Measurements from ENCODE around the gene MAML3.

The MAML3 gene

DNA sequence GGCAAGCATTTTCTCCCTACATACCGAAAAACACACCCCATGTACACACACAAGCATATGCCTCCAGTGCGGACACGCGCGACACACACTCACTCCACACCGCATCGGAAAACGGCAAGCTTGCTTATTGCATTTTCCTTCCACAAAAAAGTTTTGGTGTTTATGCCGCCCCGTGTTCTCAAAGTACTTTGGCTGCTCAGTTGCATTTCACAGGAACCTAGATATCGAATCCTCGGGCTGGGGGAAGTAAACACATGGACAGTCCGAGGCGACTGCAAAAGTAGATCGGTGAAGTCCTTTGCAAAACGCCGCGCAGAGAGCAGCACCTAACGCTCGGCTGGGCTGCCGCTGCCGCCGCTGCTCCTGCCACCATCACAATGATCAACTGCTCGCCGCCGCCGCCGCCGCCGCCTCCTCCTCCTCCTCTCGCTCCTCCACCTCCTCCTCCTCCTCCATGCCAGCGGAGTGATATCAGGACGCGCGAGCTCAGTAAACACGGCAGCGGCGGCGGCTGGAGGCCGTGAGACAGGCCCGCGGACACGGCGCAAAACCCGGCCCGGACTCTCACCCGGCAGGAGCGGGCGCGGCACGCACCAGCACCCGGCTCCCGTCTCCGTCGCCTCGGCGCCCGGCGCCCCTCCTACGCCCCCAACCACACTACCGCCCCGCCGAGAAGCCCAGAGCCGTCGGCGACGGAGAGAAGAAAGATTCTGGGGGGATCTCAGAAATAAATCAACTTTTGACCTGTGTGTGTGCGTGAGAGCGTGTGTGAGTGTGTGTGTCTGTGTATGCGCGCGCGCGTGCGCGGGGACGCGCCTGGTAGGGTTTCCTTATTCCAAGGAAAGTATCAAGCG lies at the start of gene MAML3:
MAML3 (minus strand) TSS at position 467 of the 854 bp plus-strand sequence. CDS start 857 bp downstream, outside the sequence.
- DNase-seq (ENCODE audit: low spot score): peak; percentile 66
- TF ChIP-seq, protein P1, sequence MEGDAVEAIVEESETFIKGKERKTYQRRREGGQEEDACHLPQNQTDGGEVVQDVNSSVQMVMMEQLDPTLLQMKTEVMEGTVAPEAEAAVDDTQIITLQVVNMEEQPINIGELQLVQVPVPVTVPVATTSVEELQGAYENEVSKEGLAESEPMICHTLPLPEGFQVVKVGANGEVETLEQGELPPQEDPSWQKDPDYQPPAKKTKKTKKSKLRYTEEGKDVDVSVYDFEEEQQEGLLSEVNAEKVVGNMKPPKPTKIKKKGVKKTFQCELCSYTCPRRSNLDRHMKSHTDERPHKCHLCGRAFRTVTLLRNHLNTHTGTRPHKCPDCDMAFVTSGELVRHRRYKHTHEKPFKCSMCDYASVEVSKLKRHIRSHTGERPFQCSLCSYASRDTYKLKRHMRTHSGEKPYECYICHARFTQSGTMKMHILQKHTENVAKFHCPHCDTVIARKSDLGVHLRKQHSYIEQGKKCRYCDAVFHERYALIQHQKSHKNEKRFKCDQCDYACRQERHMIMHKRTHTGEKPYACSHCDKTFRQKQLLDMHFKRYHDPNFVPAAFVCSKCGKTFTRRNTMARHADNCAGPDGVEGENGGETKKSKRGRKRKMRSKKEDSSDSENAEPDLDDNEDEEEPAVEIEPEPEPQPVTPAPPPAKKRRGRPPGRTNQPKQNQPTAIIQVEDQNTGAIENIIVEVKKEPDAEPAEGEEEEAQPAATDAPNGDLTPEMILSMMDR (IDR thresholded peaks at IDR 0.05; ENCODE audit: extremely low read depth, missing control alignments): no peak

DNA sequence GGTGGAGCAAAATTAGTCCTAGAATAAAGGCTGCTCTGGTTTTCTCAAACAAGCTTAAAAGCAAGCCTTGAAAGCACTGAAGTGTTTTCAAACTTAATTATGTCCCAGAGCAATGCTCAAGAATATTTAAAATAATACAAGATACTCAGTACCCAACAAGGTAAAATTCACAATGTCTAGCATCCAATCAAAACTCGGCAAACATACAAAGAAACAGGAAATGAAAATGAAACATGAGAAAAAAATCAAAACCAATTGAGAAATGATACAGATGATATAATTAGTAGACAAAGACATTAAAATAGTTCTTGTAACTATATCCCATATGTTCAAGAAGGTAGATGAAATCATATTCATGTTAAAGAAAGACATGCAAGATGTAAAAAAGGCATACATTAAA lies 45.0 kb upstream of the MAML3 start:
- no peak for DNase-seq (ENCODE audit: low spot score)

DNA sequence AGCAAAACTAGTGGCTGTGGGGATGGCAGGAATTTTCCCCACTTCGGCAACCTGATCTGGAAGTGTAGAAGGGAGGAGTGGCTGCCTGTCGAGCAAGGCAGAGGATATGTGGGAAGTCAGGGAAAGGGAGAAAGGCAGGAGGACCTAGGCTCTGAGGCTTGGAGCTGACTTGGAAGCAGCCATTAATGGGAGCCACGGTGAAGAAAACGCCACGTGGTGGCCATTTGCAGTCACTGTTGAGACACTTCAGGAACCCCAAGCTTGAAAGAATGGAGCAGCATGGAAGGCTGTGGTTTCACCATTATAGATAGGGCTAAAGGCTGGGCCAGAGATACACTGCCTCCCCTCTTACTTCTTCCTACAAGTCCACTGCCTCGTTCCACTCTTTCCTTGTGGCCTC lies 41.8 kb upstream of the MAML3 start:
- no peak for DNase-seq (ENCODE audit: low spot score)

More for the DNA sequence above, 45.0 kb upstream of the MAML3 start:
- TF ChIP-seq, protein P1 (IDR thresholded peaks at IDR 0.05; ENCODE audit: extremely low read depth, missing control alignments): no peak

DNA sequence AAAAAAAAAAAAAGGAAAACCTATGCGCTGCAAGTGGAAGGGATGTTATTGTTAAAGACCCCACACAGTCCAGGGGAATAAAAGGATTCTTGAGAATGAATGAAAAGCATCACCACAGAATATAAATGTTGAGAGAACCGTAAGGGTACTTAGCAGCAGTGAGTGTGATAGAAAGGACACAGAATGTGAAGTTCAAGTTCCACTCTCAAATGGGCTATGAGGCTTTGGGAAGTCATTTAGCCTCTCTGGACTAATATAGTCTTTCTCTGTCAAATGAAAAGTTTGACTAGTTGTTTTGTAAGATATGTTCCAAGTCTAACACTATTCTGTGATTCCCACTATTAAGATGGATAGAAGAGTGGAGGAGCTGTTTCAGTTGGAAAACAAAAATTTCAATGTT lies 35.8 kb upstream of the MAML3 start:
- no peak for DNase-seq (ENCODE audit: low spot score)
- TF ChIP-seq, protein P1 (IDR thresholded peaks at IDR 0.05; ENCODE audit: extremely low read depth, missing control alignments): no peak

More for the DNA sequence above, 41.8 kb upstream of the MAML3 start:
- TF ChIP-seq, protein P1 (IDR thresholded peaks at IDR 0.05; ENCODE audit: extremely low read depth, missing control alignments): no peak

DNA sequence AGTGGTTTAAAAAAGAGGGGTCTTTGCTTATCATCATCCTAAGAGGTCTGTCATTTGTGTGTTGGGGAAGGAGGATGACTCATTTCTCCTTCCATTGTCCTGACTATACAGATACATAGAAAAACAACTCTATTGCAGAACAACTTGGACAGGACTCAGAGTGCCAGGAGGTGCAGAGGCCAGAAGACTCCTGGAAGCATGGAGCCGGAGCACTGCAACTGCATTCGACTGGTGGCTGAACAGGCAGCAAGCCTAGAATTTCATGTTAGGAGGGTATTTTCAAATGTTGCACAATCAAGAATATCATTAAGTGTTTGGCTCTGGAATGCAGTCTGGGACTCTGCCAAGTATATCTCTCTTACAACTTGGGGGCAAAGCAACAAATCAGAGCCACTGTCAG lies 35.0 kb upstream of the MAML3 start:
- TF ChIP-seq, protein P1 (IDR thresholded peaks at IDR 0.05; ENCODE audit: extremely low read depth, missing control alignments): no peak
- DNase-seq (ENCODE audit: low spot score): no peak

DNA sequence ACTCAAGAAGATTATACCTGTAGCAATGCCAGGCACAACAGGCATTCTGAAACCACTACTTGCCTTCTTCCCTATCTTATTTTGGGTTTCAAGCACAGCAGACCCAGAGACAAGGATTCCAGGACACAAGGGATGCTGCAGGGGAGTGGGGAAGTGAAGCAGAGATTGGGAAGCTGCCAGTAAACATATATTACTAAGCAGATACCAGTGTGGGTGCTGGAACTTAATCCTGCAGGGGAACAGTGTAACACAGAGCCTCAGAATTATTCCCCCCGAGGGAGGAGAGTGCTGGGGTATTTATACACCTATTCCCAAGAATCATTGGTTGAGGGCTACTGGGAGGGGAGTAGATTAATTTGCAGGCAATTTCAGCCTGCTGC lies 33.3 kb upstream of the MAML3 start:
- TF ChIP-seq, protein P1 (IDR thresholded peaks at IDR 0.05; ENCODE audit: extremely low read depth, missing control alignments): no peak
- DNase-seq (ENCODE audit: low spot score): no peak

DNA sequence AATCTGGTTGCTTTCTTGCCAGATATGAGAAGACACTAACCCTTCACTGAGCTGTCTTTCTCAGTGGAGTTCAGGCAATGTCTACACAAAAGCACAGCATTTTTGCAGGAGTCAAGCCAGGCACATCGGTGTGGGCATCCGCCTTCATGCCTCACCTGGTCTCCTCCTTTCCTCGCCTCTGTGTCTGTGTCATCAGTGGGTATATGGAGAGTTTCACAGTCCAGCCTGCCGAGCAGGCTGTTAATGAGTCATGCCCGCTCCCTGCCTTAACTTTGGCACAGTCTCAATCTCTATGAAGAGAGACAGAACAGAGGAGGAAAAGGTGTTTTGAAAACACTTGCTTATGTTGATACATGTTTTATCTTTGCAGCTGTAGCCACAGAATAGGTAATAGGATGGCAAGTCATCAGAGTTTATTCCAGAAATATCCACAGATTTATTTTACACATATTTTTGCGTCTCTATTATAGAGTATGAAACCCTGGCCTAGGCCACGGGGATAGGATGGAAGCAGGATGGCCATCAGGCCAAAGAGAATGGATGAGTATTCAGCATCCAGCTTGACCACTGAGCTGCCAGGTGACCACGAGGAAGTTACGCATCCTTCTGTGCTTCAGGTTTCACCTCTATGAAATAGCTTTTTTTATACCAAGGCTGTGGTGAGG lies 32.8 kb upstream of the MAML3 start:
- TF ChIP-seq, protein P1 (IDR thresholded peaks at IDR 0.05; ENCODE audit: extremely low read depth, missing control alignments): no peak
- DNase-seq (ENCODE audit: low spot score): no peak
